Neural progenitor cell (in vitro differentiated cells): Measurements from ENCODE around the gene CLEC4E. TPM values are rescaled to one million over a fixed set of nuclear protein-coding genes. Genes with fewer than 3 reads are reported as not detected.
"Not testable (repeated sequence)": the region's sequence is repeated elsewhere in the genome, so short reads cannot be mapped to it uniquely, and the experiment has no call there.

Experiments used
- DNase-seq: peaks from one replicate; pipeline ENCODE4 v3.0.0-alpha.2; 2016; ENCODE audit warnings: low spot score
- H2AFZ ChIP-seq: fragments of 200-600 bp; sonication (generic); replicated peaks from 2 replicates; pipeline ENCODE4 v1.6.1; 2016; ENCODE audit warnings: antibody characterized with exemption
- H3F3A ChIP-seq: fragments of 200-600 bp; sonication (generic); 2 replicates; pipeline ENCODE4 v1.6.1; 2016; ENCODE audit warnings: antibody characterized with exemption, low read depth
- H3K27ac ChIP-seq: fragments of 200-600 bp; sonication (generic); 2 replicates; pipeline ENCODE4 v1.5.1; 2016; ENCODE audit warnings: mild to moderate bottlenecking
- H3K27me3 ChIP-seq: fragments of 200-600 bp; sonication (generic); 2 replicates; pipeline ENCODE4 v1.6.1; 2016; ENCODE audit warnings: mild to moderate bottlenecking, moderate library complexity
- H3K36me3 ChIP-seq: fragments of 200-600 bp; sonication (generic); 2 replicates; pipeline ENCODE4 v1.5.1; 2016
- H3K4me1 ChIP-seq: fragments of 200-600 bp; sonication (generic); 2 replicates; pipeline ENCODE4 v1.6.1; 2016; ENCODE audit warnings: mixed run types
- H3K4me2 ChIP-seq: fragments of 200-600 bp; sonication (generic); 2 replicates; pipeline ENCODE4 v1.6.1; 2016
- H3K4me3 ChIP-seq: fragments of 200-600 bp; sonication (generic); 2 replicates; pipeline ENCODE4 v1.5.1; 2016
- H3K79me2 ChIP-seq: fragments of 200-600 bp; sonication (generic); 2 replicates; pipeline ENCODE4 v1.6.1; 2016; ENCODE audit warnings: low read depth
- H3K9ac ChIP-seq: fragments of 200-600 bp; sonication (generic); 2 replicates; pipeline ENCODE4 v1.6.1; 2016
- H3K9me3 ChIP-seq: fragments of 200-600 bp; sonication (generic); 2 replicates; pipeline ENCODE4 v1.5.1; 2016; ENCODE audit warnings: low read depth
- H4K20me1 ChIP-seq: fragments of 200-600 bp; sonication (generic); 2 replicates; pipeline ENCODE4 v1.6.1; 2016; ENCODE audit warnings: low read depth
- H3K27ac Mint-ChIP-seq: 3 replicates; pipeline ENCODE4 v1.8.0; 2021; ENCODE audit warnings: mixed read lengths
- H3K27me3 Mint-ChIP-seq: 2 replicates; pipeline ENCODE4 v1.8.0; 2022; ENCODE audit warnings: low read depth, mild to moderate bottlenecking, inconsistent platforms, moderate library complexity, mixed read lengths; ENCODE audit not compliant: insufficient read depth
- H3K36me3 Mint-ChIP-seq: 3 replicates; pipeline ENCODE4 v1.8.0; 2021; ENCODE audit warnings: mixed read lengths
- H3K4me1 Mint-ChIP-seq: 3 replicates; pipeline ENCODE4 v1.8.0; 2021; ENCODE audit warnings: mixed read lengths
- H3K4me3 Mint-ChIP-seq: 3 replicates; pipeline ENCODE4 v1.8.0; 2021; ENCODE audit warnings: mild to moderate bottlenecking, moderate library complexity, mixed read lengths
- H3K9me3 Mint-ChIP-seq: 3 replicates; pipeline ENCODE4 v1.8.0; 2020; ENCODE audit warnings: mixed read lengths
- EZH2 ChIP-seq: fragments of 200-600 bp; sonication (generic); IDR thresholded peaks from 2 replicates; pipeline ENCODE4 v1.6.1; 2017; ENCODE audit warnings: antibody characterized with exemption, mild to moderate bottlenecking, moderate library complexity
- EZH2phosphoT487 ChIP-seq: fragments of 200-600 bp; sonication (generic); IDR thresholded peaks from 2 replicates; pipeline ENCODE4 v1.6.1; 2017; ENCODE audit warnings: antibody characterized with exemption
- total RNA-seq: library from RNA; depleted of rRNA; stranded (reverse); fragments of >200 nt; gene quantifications from 2 replicates; pipeline ENCODE4 v1.2.3, GENCODE V29; 2015; ENCODE audit warnings: low replicate concordance
- TF ChIP-seq, protein P1 (sequence below): fragments of 200-600 bp; sonication (generic); IDR thresholded peaks from 2 replicates; pipeline ENCODE4 v1.5.1; 2017; ENCODE audit warnings: antibody characterized with exemption, mild to moderate bottlenecking

The CLEC4E gene
- total RNA-seq, 1 donor from 2014 or later: not detected

DNA sequence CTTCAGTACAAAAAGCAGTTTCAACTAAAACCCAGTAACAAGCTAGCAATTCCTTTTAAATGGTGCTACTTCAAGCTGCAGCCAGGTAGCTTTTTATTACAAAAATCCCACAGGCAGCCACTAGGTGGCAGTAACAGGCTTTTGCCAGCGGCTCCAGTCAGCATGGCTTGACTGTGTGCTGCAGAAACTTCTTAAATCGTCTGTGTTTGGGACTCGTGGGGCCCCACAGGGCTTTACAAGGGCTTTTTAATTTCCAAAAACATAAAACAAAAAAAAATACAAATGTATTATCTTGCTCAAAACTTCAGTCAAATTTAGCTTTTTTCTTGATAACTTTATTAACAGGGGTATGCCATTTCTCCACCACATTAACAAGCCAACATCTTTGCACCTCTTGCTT is 3.6 kb upstream of the CLEC4E start:
- no peak overlapping the region for H3K27ac ChIP-seq
- H3K4me1 ChIP-seq: no peaks in the 10 kb centered on the region
- H3K27me3 ChIP-seq: no peaks in the 10 kb centered on the region
- Mint-ChIP-seq H3K36me3 (no peaks in the 10 kb centered on the region), H3K9me3 (peaks cover 2% of the 10 kb centered on the region), H3K27me3 (peaks cover 2% of the 10 kb centered on the region), H3K4me1 (no peaks in the 10 kb centered on the region), H3K27ac (no peak overlapping the region), H3K4me3 (no peak overlapping the region)
- H3K4me3 ChIP-seq: no peak overlapping the region
- no peak overlapping the region for H3K9ac ChIP-seq
- no peak for TF ChIP-seq EZH2phosphoT487
- no peak for TF ChIP-seq EZH2
- TF ChIP-seq, protein P1, sequence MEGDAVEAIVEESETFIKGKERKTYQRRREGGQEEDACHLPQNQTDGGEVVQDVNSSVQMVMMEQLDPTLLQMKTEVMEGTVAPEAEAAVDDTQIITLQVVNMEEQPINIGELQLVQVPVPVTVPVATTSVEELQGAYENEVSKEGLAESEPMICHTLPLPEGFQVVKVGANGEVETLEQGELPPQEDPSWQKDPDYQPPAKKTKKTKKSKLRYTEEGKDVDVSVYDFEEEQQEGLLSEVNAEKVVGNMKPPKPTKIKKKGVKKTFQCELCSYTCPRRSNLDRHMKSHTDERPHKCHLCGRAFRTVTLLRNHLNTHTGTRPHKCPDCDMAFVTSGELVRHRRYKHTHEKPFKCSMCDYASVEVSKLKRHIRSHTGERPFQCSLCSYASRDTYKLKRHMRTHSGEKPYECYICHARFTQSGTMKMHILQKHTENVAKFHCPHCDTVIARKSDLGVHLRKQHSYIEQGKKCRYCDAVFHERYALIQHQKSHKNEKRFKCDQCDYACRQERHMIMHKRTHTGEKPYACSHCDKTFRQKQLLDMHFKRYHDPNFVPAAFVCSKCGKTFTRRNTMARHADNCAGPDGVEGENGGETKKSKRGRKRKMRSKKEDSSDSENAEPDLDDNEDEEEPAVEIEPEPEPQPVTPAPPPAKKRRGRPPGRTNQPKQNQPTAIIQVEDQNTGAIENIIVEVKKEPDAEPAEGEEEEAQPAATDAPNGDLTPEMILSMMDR: peak; percentile 98
- no peak overlapping the region for H2AFZ ChIP-seq
- H4K20me1 ChIP-seq: no peaks in the 10 kb centered on the region
- no peaks in the 10 kb centered on the region for H3K79me2 ChIP-seq
- no peaks in the 10 kb centered on the region for H3K9me3 ChIP-seq
- no peak overlapping the region for H3K4me2 ChIP-seq
- H3K36me3 ChIP-seq: no peaks in the 10 kb centered on the region
- peak; percentile 78 for DNase-seq
- H3F3A ChIP-seq: no peaks in the 10 kb centered on the region

DNA sequence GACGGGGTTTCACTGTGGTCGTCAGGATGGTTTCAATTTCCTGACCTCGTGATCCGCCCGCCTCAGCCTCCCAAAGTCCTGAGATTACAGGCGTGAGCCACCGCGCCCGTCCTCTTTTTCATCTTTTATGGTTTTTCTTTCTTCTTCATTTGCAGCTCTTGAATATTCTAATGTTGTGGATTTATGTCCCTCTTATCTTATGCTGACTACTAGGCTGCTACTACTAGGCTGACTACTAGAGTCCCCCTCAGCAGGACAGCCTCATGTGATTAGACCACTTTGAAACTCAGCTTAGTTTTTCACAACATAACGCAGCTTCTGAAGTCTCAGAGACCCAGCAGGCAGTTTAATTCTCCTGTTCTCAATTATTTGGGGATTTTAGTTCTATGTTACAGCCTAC is 857 bp upstream of the CLEC4E start:
- no peaks in the 10 kb centered on the region for H4K20me1 ChIP-seq
- H3K79me2 ChIP-seq: no peaks in the 10 kb centered on the region
- no peak for DNase-seq
- H3K4me1 ChIP-seq: no peaks in the 10 kb centered on the region
- no peaks in the 10 kb centered on the region for H3F3A ChIP-seq
- H3K27me3 ChIP-seq: no peaks in the 10 kb centered on the region
- TF ChIP-seq EZH2 (no peak), EZH2phosphoT487 (no peak)
- TF ChIP-seq, protein P1: no peak
- no peak overlapping the region for H3K27ac ChIP-seq
- no peaks in the 10 kb centered on the region for H3K9me3 ChIP-seq
- H3K4me3 ChIP-seq: no peak overlapping the region
- no peaks in the 10 kb centered on the region for H3K4me1 Mint-ChIP-seq
- peaks cover 2% of the 10 kb centered on the region for H3K9me3 Mint-ChIP-seq
- H3K4me2 ChIP-seq: no peak overlapping the region
- H3K36me3 ChIP-seq: no peaks in the 10 kb centered on the region
- H2AFZ ChIP-seq: no peak overlapping the region
- H3K4me3 Mint-ChIP-seq: no peak overlapping the region
- H3K9ac ChIP-seq: no peak overlapping the region
- no peak overlapping the region for H3K27ac Mint-ChIP-seq
- H3K27me3 Mint-ChIP-seq: peaks cover 2% of the 10 kb centered on the region
- H3K36me3 Mint-ChIP-seq: no peaks in the 10 kb centered on the region

DNA sequence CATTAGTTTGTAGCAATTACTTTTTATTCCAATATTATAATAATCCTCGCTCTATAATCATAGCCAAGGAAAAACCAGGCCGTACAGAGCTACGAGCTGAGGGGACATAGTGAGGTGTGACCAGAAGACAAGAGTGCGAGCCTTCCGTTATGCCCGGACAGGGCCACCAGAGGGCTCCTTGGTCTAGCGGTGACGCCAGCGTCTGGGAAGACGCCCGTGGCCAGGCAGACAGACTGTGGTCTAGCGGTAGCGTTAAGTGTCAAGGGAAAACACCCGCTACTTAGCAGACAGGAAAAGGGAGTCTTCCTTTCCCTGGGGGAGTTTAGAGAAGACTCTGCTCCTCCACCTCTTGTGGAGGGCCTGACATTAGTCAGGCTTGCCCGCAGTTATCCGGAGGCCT is 2.9 kb downstream of the CLEC4E start:
- not testable (repeated sequence) for H3K4me3 Mint-ChIP-seq, H3K27ac Mint-ChIP-seq, H3K36me3 ChIP-seq, H3K36me3 Mint-ChIP-seq, H3K27me3 Mint-ChIP-seq, H3K9ac ChIP-seq, H3K27me3 ChIP-seq, H3K4me3 ChIP-seq, H3F3A ChIP-seq, H3K9me3 ChIP-seq, H4K20me1 ChIP-seq, H3K4me1 Mint-ChIP-seq, H3K27ac ChIP-seq, H3K9me3 Mint-ChIP-seq, H2AFZ ChIP-seq, DNase-seq, H3K4me1 ChIP-seq, H3K79me2 ChIP-seq, H3K4me2 ChIP-seq
- TF ChIP-seq, protein P1: peak; percentile 46

DNA sequence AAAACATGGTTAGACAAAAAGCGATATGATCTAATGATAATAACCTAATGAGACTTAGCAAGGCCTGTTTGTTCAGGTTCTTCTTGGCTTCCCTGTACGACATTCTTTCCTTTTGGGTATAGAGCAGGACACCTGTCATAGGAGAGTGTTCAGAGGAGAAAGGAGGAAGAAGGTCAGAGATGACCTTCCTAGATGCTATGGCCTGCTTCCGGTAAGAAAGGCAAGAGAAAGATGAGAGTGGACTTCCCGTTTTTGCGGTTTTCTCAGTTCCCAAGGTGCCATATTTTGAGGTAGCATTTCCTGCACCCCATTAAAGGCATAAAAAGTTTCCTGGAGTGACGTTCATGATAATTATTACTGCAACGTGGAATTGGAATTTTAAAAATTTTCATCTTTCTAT is 8.7 kb downstream of the CLEC4E start:
- DNase-seq: no peak
- Histone ChIP-seq H3K79me2 (no peaks in the 10 kb centered on the region), H3K4me2 (no peak overlapping the region), H3K27me3 (no peaks in the 10 kb centered on the region), H3K9ac (no peak overlapping the region), H3K9me3 (no peaks in the 10 kb centered on the region), H4K20me1 (no peaks in the 10 kb centered on the region), H3K27ac (no peak overlapping the region), H3K4me3 (no peak overlapping the region), H3K36me3 (no peaks in the 10 kb centered on the region), H3K4me1 (peaks cover 9% of the 10 kb centered on the region), H2AFZ (no peak overlapping the region), H3F3A (no peaks in the 10 kb centered on the region)
- Mint-ChIP-seq H3K27ac (no peak overlapping the region), H3K4me3 (no peak overlapping the region), H3K27me3 (no peaks in the 10 kb centered on the region), H3K4me1 (no peaks in the 10 kb centered on the region), H3K9me3 (peaks cover 4% of the 10 kb centered on the region), H3K36me3 (no peaks in the 10 kb centered on the region)
- no peak for TF ChIP-seq EZH2
- no peak for TF ChIP-seq EZH2phosphoT487
- TF ChIP-seq, protein P1: no peak
